SK-N-SH treated with all-trans-retinoic acid at 6 μM for 48 hours (cell line): ENCODE data around the gene MYL3.

ENCODE experiments used
- ATAC-seq: fragments of 200-7000 bp; cut with Tn5 transposase; 3 replicates; pipeline ENCODE4 v1.9.1; 2020; ENCODE audit warnings: mild to moderate bottlenecking, moderate library complexity
- ARNTL ChIP-seq: fragments of 450-650 bp; formaldehyde crosslinking; IDR thresholded peaks from 2 replicates; pipeline ENCODE4 v1.5.0; 2020; ENCODE audit warnings: low read depth, mild to moderate bottlenecking, moderate library complexity, borderline replicate concordance
- BACH2 ChIP-seq: fragments of 250-450 bp; sonication (Bioruptor Pico); IDR thresholded peaks from 2 replicates; pipeline ENCODE4 v1.9.0; 2021; ENCODE audit warnings: mild to moderate bottlenecking, borderline replicate concordance
- CSDC2 ChIP-seq: fragments of 250-450 bp; sonication (Bioruptor Pico); IDR thresholded peaks from 2 replicates; pipeline ENCODE4 v1.5.0; 2020; ENCODE audit warnings: mild to moderate bottlenecking, moderate library complexity
- ESRRG ChIP-seq: fragments of 250-450 bp; sonication (Bioruptor Pico); IDR thresholded peaks from 2 replicates; pipeline ENCODE4 v1.6.1; 2021; ENCODE audit warnings: mild to moderate bottlenecking
- GLIS3 ChIP-seq: fragments of 250-450 bp; sonication (Bioruptor Pico); IDR thresholded peaks from 2 replicates; pipeline ENCODE4 v1.5.0; 2020; ENCODE audit warnings: mild to moderate bottlenecking, moderate library complexity
- ISL1 ChIP-seq: fragments of 250-450 bp; sonication (Bioruptor Pico); IDR thresholded peaks from 2 replicates; pipeline ENCODE4 v2.1.2; 2022; ENCODE audit warnings: mild to moderate bottlenecking, moderate library complexity
- OSR1 ChIP-seq: fragments of 250-450 bp; sonication (Bioruptor Pico); IDR thresholded peaks from 2 replicates; pipeline ENCODE4 v1.8.0; 2022; ENCODE audit warnings: moderate library complexity, mild to moderate bottlenecking, inconsistent platforms
- PPARA ChIP-seq: fragments of 250-450 bp; sonication (Bioruptor Pico); IDR thresholded peaks from 2 replicates; pipeline ENCODE4 v1.5.0; 2020; ENCODE audit warnings: mild to moderate bottlenecking, borderline replicate concordance
- RARB ChIP-seq: fragments of 250-450 bp; sonication (Bioruptor Pico); IDR thresholded peaks from 2 replicates; pipeline ENCODE4 v1.8.0; 2021; ENCODE audit warnings: mild to moderate bottlenecking, moderate library complexity
- TCF4 ChIP-seq: fragments of 250-450 bp; sonication (Bioruptor Pico); IDR thresholded peaks from 2 replicates; pipeline ENCODE4 v1.8.0; 2021; ENCODE audit warnings: mild to moderate bottlenecking, moderate library complexity, borderline replicate concordance
- TOX ChIP-seq: fragments of 250-450 bp; sonication (Bioruptor Pico); IDR thresholded peaks from 2 replicates; pipeline ENCODE4 v1.8.0; 2021; ENCODE audit warnings: mild to moderate bottlenecking, moderate library complexity, borderline replicate concordance
- ZFP30 ChIP-seq: fragments of 450-650 bp; formaldehyde crosslinking; IDR thresholded peaks from 2 replicates; pipeline ENCODE4 v1.5.0; 2022; ENCODE audit warnings: mild to moderate bottlenecking, moderate library complexity
- ZNF565 ChIP-seq: fragments of 450-650 bp; formaldehyde crosslinking; conservative IDR thresholded peaks from 2 replicates; pipeline ENCODE4 v1.5.0; 2020; ENCODE audit warnings: low read depth, mild to moderate bottlenecking, moderate library complexity
- ZNF70 ChIP-seq: fragments of 450-650 bp; formaldehyde crosslinking; IDR thresholded peaks from 2 replicates; pipeline ENCODE4 v1.5.0; 2020; ENCODE audit warnings: mild to moderate bottlenecking, moderate library complexity
- TF ChIP-seq, protein P1 (sequence below): fragments of 250-450 bp; sonication (Bioruptor Pico); IDR thresholded peaks from 2 replicates; pipeline ENCODE4 v1.8.0; 2020; ENCODE audit warnings: mild to moderate bottlenecking, moderate library complexity, borderline replicate concordance
- TF ChIP-seq, protein P2 (sequence below): fragments of 250-450 bp; sonication (Bioruptor Pico); IDR thresholded peaks from 2 replicates; pipeline ENCODE4 v1.5.1; 2020; ENCODE audit warnings: low read depth, mild to moderate bottlenecking, moderate library complexity
- TF ChIP-seq, protein P3 (sequence below): fragments of 250-450 bp; sonication (Bioruptor Pico); IDR thresholded peaks from 2 replicates; pipeline ENCODE4 v1.8.0; 2021; ENCODE audit warnings: low read depth, mild to moderate bottlenecking, moderate library complexity, borderline replicate concordance
- TF ChIP-seq, protein P4 (sequence below): fragments of 250-450 bp; sonication (Bioruptor Pico); IDR thresholded peaks from 2 replicates; pipeline ENCODE4 v1.5.0; 2020; ENCODE audit warnings: mild to moderate bottlenecking, moderate library complexity

Gene MYL3

DNA sequence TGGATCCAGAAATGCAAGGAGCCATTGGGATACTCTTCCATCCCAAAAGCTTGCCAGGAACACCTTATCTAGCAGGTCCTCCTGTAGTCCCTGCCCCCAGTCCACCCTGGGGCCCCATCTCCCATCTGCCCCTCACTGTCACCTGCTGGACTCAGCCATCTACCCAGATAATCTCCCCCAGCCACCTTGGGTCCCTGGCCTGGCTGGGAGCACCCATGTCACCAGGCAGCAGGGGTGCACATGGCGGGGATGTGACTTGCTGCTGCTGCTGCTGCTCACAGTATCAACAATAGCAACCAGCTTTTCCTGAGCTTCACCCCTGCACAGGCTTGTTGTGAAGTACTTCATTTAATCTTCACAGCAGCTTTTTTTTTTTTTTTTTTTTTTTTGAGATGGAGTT lies 26.9 kb upstream of the MYL3 start:
- TF ChIP-seq, protein P1, sequence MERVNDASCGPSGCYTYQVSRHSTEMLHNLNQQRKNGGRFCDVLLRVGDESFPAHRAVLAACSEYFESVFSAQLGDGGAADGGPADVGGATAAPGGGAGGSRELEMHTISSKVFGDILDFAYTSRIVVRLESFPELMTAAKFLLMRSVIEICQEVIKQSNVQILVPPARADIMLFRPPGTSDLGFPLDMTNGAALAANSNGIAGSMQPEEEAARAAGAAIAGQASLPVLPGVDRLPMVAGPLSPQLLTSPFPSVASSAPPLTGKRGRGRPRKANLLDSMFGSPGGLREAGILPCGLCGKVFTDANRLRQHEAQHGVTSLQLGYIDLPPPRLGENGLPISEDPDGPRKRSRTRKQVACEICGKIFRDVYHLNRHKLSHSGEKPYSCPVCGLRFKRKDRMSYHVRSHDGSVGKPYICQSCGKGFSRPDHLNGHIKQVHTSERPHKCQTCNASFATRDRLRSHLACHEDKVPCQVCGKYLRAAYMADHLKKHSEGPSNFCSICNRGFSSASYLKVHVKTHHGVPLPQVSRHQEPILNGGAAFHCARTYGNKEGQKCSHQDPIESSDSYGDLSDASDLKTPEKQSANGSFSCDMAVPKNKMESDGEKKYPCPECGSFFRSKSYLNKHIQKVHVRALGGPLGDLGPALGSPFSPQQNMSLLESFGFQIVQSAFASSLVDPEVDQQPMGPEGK (CRISPR knock-in tag), result no peak
- TF ChIP-seq ESRRG (CRISPR knock-in tag) (no peak), ZFP30 (CRISPR knock-in tag) (no peak), RARB (no peak), ZNF70 (no peak), CSDC2 (CRISPR knock-in tag) (no peak), OSR1 (CRISPR knock-in tag) (no peak), PPARA (CRISPR knock-in tag) (no peak), TCF4 (CRISPR knock-in tag) (no peak), ARNTL (CRISPR knock-in tag) (no peak), ZNF565 (CRISPR knock-in tag) (no peak), GLIS3 (CRISPR knock-in tag) (no peak)
- TF ChIP-seq, protein P2, sequence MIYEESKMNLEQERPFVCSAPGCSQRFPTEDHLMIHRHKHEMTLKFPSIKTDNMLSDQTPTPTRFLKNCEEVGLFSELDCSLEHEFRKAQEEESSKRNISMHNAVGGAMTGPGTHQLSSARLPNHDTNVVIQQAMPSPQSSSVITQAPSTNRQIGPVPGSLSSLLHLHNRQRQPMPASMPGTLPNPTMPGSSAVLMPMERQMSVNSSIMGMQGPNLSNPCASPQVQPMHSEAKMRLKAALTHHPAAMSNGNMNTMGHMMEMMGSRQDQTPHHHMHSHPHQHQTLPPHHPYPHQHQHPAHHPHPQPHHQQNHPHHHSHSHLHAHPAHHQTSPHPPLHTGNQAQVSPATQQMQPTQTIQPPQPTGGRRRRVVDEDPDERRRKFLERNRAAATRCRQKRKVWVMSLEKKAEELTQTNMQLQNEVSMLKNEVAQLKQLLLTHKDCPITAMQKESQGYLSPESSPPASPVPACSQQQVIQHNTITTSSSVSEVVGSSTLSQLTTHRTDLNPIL (CRISPR knock-in tag), result no peak
- TF ChIP-seq, protein P3, sequence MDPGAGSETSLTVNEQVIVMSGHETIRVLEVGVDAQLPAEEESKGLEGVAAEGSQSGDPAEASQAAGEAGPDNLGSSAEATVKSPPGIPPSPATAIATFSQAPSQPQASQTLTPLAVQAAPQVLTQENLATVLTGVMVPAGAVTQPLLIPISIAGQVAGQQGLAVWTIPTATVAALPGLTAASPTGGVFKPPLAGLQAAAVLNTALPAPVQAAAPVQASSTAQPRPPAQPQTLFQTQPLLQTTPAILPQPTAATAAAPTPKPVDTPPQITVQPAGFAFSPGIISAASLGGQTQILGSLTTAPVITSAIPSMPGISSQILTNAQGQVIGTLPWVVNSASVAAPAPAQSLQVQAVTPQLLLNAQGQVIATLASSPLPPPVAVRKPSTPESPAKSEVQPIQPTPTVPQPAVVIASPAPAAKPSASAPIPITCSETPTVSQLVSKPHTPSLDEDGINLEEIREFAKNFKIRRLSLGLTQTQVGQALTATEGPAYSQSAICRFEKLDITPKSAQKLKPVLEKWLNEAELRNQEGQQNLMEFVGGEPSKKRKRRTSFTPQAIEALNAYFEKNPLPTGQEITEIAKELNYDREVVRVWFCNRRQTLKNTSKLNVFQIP (CRISPR knock-in tag), result no peak
- TF ChIP-seq, protein P4, sequence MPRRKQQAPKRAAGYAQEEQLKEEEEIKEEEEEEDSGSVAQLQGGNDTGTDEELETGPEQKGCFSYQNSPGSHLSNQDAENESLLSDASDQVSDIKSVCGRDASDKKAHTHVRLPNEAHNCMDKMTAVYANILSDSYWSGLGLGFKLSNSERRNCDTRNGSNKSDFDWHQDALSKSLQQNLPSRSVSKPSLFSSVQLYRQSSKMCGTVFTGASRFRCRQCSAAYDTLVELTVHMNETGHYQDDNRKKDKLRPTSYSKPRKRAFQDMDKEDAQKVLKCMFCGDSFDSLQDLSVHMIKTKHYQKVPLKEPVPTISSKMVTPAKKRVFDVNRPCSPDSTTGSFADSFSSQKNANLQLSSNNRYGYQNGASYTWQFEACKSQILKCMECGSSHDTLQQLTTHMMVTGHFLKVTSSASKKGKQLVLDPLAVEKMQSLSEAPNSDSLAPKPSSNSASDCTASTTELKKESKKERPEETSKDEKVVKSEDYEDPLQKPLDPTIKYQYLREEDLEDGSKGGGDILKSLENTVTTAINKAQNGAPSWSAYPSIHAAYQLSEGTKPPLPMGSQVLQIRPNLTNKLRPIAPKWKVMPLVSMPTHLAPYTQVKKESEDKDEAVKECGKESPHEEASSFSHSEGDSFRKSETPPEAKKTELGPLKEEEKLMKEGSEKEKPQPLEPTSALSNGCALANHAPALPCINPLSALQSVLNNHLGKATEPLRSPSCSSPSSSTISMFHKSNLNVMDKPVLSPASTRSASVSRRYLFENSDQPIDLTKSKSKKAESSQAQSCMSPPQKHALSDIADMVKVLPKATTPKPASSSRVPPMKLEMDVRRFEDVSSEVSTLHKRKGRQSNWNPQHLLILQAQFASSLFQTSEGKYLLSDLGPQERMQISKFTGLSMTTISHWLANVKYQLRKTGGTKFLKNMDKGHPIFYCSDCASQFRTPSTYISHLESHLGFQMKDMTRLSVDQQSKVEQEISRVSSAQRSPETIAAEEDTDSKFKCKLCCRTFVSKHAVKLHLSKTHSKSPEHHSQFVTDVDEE (CRISPR knock-in tag), result no peak
- TF ChIP-seq, all 23 proteins: peak for 0
- no peak for ATAC-seq

DNA sequence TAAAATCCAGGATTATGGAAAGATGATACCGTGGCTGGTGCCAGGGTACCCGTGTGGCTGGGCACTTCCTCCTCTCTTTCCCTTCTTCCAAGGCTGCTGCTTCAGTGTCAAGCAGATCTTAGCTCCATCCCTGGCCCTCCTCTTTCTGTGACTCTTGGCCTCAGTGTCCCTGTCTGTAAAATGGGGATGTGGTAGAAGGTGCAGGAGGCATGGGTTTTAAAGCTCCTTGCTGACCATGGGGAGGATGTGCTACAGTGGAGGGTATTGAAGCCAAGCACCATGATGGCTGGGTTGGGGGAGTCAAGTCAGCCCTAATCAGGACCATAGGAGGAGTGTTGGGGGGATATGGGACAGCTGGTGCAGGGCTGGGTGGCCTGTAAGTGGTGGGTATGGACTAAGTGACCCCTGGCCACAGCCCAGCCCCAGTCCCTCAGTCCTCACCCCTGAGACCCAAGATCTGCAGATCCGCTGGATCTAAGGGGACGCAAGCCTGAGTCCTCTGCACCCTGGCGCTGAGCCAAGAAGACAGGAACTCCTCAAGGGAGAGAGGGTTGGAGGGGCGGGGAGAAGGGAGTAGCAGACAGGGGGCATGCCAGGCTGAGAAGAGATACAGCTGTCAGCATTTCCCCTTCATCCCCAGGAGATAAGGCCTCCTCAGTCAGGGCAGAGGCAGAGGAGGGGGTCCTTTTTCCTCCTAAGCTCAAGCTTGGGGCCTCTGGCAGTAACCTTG lies 26.3 kb upstream of the MYL3 start:
- TF ChIP-seq, protein P1 (CRISPR knock-in tag), result no peak
- TF ChIP-seq, protein P2 (CRISPR knock-in tag), result no peak
- no peak for TF ChIP-seq RARB
- no peak for TF ChIP-seq ZNF70
- no peak for ATAC-seq

DNA sequence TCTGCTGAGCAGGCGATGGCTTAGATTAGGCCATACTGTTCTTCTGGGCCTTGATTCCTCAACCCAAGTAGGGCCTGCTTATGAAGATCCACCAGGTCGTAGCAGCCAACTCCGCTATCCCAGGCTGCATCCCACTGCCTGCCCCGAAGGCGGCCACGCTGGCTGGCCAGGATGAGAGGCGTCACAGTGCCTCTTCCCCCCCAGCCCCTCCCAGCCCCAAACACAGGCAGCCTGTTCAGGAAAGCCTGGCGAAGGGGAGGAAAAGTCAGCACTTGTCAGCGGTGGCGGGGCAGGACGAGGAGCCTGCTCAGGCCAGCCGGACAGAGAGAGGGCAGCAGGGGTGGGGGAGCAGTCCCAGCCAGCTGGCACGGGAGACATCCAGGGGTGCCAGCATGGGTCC lies 25.5 kb upstream of the MYL3 start:
- no peak for ATAC-seq
- TF ChIP-seq ISL1 (no peak), BACH2 (CRISPR knock-in tag) (no peak), ZFP30 (CRISPR knock-in tag) (no peak), ARNTL (CRISPR knock-in tag) (no peak), TOX (CRISPR knock-in tag) (no peak), ZNF565 (CRISPR knock-in tag) (no peak)
- TF ChIP-seq, protein P1 (CRISPR knock-in tag), result no peak
- TF ChIP-seq, protein P4 (CRISPR knock-in tag), result no peak
- TF ChIP-seq, protein P2 (CRISPR knock-in tag), result no peak
